DND-41 (cell line): Measurements from ENCODE around the gene SLX4IP.

Experiments
- EZH2 ChIP-seq: IDR thresholded peaks from 3 replicates; pipeline ENCODE4 v1.6.1; 2012; ENCODE audit warnings: borderline replicate concordance, low read depth, mild to moderate bottlenecking, moderate library complexity, low read length, inconsistent platforms; ENCODE audit not compliant: severe bottlenecking
- TF ChIP-seq, protein P1 (sequence below): IDR thresholded peaks from 2 replicates; pipeline ENCODE4 v1.5.1; 2012; ENCODE audit warnings: borderline replicate concordance, low read length, moderate library complexity, mild to moderate bottlenecking; ENCODE audit not compliant: poor library complexity, severe bottlenecking; ENCODE audit errors: extremely low read depth

DNA sequence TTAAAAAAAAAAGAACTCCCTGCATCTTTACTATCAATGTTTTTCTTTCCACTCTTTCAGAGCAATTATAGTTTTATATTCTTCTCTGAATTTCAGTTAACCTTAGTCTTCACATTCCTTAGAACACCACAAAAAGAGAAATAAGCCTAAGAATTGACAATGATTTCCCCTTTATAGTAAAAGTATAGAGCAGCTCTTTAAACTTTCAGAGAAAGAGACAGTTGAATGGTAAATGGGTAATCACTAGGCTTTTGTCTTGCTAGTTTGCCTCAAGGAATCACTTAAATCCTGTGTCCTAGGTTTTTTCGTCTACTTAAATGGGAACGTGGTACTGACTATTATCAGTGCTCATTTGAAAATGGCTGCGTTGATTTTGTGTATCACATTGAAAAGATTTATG lies 31.8 kb downstream of the SLX4IP start:
- TF ChIP-seq, protein P1, sequence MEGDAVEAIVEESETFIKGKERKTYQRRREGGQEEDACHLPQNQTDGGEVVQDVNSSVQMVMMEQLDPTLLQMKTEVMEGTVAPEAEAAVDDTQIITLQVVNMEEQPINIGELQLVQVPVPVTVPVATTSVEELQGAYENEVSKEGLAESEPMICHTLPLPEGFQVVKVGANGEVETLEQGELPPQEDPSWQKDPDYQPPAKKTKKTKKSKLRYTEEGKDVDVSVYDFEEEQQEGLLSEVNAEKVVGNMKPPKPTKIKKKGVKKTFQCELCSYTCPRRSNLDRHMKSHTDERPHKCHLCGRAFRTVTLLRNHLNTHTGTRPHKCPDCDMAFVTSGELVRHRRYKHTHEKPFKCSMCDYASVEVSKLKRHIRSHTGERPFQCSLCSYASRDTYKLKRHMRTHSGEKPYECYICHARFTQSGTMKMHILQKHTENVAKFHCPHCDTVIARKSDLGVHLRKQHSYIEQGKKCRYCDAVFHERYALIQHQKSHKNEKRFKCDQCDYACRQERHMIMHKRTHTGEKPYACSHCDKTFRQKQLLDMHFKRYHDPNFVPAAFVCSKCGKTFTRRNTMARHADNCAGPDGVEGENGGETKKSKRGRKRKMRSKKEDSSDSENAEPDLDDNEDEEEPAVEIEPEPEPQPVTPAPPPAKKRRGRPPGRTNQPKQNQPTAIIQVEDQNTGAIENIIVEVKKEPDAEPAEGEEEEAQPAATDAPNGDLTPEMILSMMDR, result no peak
- no peak for TF ChIP-seq EZH2
